Measurements from ENCODE around the gene DOC2B. TPM values are rescaled to one million over a fixed set of nuclear protein-coding genes. Genes with fewer than 3 reads are reported as not detected.

The DOC2B gene
- total RNA-seq (10 to 100 TPM in 4 of 6 donors, 1 to 10 TPM in 2; 4.9 to 25.1 (median 11.5) TPM), polyA plus RNA-seq (10 to 100 TPM in 1 of 2 donors, 1 to 10 TPM in 1; 4.3 to 12.1 TPM)

GRCh38 chr17:181245-182049 lies at the start of gene DOC2B:
TSS of gene DOC2B (minus strand) at chr17:181650. CDS start at chr17:181479, 171 bp downstream.
- no peaks in the 10 kb centered on the region for H3K36me3 ChIP-seq
- no peak for FAIRE-seq
- peak within 1 kb of the TSS; percentile 39 to 67 (median 52) for H3K4me3 ChIP-seq
- intact Hi-C loops (cut with DNase I), result no loop called here
- H3K9me3 ChIP-seq, result no peaks in the 10 kb centered on the region
- H3K27ac ChIP-seq, result peak within 1 kb of the TSS; percentile 51 to 75 (median 62)
- H3K4me1 ChIP-seq, result peaks cover 5 to 17% (median 16%) of the 10 kb centered on the region in 3 donors
- no peaks in the 10 kb centered on the region for H3K27me3 ChIP-seq
- TF ChIP-seq CTCF (IDR thresholded peaks at IDR 0.05), result no peak
- peak in 5 of 6 donors; percentile 72 to 87 (median 77) for DNase-seq
- 2 to 4% methylated on average over 57 to 120 of the region's 120 CpGs for WGBS, 2 donors
- ATAC-seq, result peak; percentile 62 to 69 (median 64)

DNA sequence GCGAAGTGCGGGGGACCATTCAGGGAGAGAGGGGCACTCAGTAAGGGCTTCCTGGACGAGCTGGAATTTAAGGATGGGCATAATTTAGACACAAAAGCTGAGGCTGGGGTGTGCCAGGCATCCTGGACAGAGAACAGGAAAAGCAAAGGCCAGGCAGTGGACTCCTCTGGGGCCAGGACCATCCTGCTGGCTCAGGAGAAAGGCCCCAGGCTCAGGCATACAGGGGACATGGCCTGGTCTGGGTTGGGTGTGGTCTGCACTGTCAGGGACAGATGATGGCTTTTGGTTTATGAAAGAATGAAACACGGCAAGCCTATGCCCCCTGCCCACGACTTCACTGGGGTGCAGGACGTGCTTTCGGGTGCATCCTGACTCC lies 48.9 kb upstream of the DOC2B start:
- no peak overlapping the region for H3K4me3 ChIP-seq
- no peak for TF ChIP-seq CTCF (IDR thresholded peaks at IDR 0.05)
- H3K9me3 ChIP-seq, result no peaks in the 10 kb centered on the region
- WGBS, 2 donors, result 89 to 90% methylated on average over 7 of the region's 7 CpGs
- H3K36me3 ChIP-seq, result no peaks in the 10 kb centered on the region
- H3K4me1 ChIP-seq, result no peaks in the 10 kb centered on the region
- intact Hi-C loops (cut with DNase I), result no loop called here
- no peak overlapping the region for H3K27ac ChIP-seq
- peak in 3 of 6 donors; percentile 1 to 32 (median 7) for DNase-seq
- ATAC-seq, result no peak
- H3K27me3 ChIP-seq, result no peaks in the 10 kb centered on the region
- no peak for FAIRE-seq

- no peak overlapping the region for H3K27ac ChIP-seq
- no peaks in the 10 kb centered on the region for H3K27me3 ChIP-seq
- H3K9me3 ChIP-seq, result no peaks in the 10 kb centered on the region
- no peak for TF ChIP-seq CTCF (IDR thresholded peaks at IDR 0.05)
- no peak overlapping the region for H3K4me3 ChIP-seq
- intact Hi-C loops (cut with DNase I), result no loop called here
- WGBS, 2 donors, result 90 to 93% methylated on average over 15 of the region's 15 CpGs
- DNase-seq, result peak in 3 of 6 donors; percentile 0 to 45 (median 10)
- no peak for FAIRE-seq
- H3K4me1 ChIP-seq, result no peaks in the 10 kb centered on the region
- no peaks in the 10 kb centered on the region for H3K36me3 ChIP-seq
- no peak for ATAC-seq
These were observed 48.4 kb upstream of the DOC2B start for GRCh38 chr17:229709-230394.

GRCh38 chr17:228951-229708 lies 47.7 kb upstream of the DOC2B start:
- DNase-seq (peak in 4 of 6 donors; percentile 0 to 51 (median 23)), ATAC-seq (no peak), FAIRE-seq (no peak)
- no peaks in the 10 kb centered on the region for H3K27me3 ChIP-seq
- intact Hi-C loops (cut with DNase I), result no loop called here
- no peaks in the 10 kb centered on the region for H3K36me3 ChIP-seq
- 86 to 91% methylated on average over 8 of the region's 8 CpGs for WGBS, 2 donors
- TF ChIP-seq CTCF (IDR thresholded peaks at IDR 0.05), result no peak
- H3K27ac ChIP-seq, result no peak overlapping the region
- no peaks in the 10 kb centered on the region for H3K9me3 ChIP-seq
- no peaks in the 10 kb centered on the region for H3K4me1 ChIP-seq
- no peak overlapping the region for H3K4me3 ChIP-seq
